HG03064 (cell line): Measurements from ENCODE around the gene TENT5A.
"Not testable (repeated sequence)": the region's sequence is repeated elsewhere in the genome, so short reads cannot be mapped to it uniquely, and the experiment has no call there.

Experiments
- ATAC-seq: cut with Tn5 transposase; IDR thresholded peaks from one replicate; pipeline ENCODE4 v1.9.1; 2021; ENCODE audit warnings: low read depth; ENCODE audit not compliant: unreplicated experiment

TENT5A gene

DNA sequence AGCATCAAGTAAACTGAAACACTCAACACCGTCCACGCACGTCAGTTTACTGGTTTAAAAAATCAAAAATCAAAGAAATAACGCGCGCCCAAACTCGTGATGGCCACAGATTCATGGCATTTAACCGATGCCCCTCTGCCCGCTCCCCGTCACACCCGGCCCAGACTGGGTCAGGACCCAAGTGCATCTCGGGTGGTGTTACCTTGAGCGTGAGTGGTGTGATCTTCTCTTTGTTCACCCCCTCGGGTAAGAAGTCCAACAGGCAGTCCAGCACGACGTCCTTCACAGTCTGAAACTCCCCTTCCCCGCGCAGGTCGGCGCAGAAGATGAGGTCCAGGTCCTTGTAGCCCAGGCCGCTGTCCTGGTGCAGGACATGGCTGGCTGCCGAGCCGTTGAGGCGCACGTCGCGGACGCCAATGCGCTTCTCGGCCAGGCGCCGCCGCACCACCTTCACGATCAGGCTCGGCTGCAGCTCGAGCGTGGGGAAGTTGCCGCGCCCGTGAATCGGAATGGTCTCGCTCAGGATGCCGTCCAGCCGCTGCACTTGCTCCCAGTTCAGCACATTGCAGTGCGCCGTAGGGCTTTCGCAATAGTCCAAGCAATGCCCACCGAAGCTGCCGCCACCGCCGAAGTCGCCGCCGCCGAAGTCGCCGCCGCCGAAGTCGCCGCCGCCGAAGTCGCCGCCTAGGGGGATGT is 945 bp downstream of the TENT5A start:
- ATAC-seq: no peak

DNA sequence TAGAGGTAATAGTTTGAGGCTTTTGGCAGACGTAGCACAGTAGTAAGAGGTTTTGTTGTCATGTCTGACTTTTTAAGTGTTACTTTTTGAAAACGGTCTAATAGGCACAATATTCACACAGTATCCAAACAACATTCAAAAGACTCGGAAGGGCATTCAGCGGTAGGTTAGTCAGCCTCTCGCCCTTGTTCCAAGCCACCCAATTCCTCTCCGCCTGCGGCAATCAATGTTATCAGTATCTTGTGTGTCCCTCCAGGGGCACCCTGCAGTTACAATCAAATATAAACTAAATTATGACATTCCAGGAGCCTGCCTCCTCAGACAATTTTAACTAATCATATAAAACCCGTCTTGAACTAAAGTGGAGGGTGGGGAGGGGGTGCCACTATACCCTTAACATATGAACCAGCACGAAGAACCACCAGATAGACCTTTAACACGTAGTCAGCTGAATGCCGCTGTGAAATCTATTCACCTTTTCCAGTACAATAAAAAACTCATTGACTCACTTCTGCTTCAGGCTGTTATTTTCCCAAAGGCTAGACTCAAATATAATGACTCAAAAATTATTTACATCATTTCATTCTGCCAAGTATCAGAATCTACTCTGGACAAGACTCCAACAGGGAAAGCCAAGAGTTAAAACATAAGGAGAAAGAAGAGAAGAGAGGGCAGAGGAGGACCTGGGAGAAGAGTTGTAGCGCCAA is 1.6 kb downstream of the TENT5A start:
- no peak for ATAC-seq

DNA sequence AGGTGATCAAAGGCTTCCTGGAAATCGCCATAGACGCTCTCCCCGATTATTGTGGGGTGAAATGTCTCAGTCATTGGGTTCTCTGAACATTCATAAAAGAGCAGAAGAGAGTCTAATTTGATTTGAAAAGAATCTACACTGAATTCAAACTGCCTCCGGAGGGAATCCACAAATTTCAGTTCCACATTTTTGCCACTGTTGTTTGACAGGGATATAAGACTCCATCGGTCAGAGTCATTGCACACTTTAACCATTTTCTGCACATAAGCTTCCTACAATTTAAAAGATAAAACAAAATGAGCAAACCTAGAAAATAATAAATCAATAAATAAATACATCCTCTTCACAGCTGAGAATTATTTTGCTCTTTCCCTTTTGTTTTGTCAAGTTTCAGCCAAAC is 2.3 kb downstream of the TENT5A start:
- ATAC-seq: no peak

DNA sequence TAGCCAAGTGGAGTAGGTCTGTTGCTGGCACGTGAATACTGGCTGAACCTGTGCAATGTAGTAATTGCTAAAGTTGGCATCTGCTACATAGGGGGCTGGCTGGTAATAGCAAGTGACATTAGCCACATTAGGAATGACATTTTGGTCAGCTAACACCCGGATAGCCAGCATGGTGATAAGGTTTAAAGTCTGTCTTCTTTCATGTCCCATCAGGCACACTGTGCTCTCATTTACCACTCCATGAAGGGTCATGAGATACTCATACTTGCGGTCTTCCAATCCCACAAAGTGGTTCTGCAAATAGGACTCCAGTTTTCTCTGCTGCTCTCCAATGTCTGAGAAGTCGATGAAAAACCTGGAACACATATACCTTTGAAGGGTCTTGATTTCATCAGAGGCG is 2.8 kb downstream of the TENT5A start:
- ATAC-seq: no peak

DNA sequence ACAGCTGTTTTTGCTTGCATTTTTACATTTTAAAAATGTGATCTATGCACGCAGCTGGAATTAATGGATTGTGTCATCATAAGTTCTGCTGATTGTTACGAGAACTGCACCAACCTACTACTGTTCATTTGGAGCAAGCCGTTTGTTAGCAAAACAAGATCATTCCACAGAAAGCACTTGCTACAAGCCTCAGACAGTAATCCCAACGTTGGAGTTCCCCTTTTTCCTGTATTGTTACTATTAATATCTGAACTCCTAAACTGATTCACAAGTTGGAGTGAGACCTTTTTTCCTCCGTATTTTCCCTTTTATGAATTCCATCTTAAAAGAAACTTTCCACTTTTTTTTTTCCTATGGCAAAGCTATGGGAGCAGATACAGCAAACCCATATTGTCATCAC is 3.5 kb downstream of the TENT5A start:
- no peak for ATAC-seq

DNA sequence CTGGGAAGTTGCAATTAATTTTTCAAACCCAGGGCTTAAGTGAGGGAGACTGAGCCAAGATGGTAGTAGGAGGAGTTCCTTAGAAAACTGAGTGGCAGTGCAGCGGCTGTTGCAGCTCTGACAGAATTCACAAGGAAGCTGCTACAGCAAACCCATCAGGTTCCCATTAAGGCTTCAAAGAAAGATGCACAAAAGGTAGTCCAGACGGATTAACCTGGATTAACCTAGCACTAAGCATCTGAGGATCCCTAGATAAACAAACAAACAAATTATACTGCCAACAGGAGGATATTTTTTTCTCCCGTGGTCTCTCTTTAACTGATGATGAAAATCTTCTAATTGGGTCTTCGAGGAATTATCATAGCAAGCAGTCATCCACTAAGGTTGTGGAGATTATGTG is 5.2 kb downstream of the TENT5A start:
- ATAC-seq: no peak

DNA sequence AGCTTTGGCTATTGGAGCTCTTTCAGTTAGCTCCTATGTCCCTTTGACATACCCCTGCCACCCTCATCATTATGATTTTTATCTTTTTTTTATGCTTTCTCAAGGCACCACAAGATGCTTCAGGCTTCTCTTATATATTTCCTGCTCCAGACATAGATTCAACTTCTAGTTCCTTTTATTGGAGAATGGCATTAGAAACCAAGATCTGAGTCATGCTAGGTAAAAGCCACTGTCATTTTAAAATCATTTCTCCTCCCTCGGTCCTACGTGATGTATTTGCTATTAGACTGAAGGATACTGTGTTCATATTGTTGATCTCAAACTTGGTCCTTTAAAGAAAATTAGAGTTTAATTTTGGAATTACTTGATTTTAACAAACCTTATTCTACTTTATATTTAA is 8.3 kb downstream of the TENT5A start:
- ATAC-seq: no peak

DNA sequence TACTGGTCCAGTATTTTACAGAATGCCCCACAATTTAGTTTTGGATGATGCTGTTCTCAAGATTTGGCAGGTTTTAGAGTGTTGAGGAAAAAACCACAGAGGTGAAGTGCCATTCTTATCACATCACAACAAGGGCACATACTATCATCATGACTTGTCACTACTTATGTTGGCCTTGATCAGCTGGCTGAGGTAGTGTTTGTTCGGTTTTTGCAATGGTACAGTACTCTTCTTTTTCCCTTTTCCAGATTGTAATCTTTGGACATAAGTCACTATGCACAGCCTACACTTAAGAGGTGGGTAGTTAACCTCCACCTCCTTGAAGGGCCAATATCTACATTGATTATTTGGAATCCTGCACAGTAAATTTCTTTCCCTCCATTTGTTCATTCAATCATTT is 8.8 kb downstream of the TENT5A start:
- no peak for ATAC-seq

DNA sequence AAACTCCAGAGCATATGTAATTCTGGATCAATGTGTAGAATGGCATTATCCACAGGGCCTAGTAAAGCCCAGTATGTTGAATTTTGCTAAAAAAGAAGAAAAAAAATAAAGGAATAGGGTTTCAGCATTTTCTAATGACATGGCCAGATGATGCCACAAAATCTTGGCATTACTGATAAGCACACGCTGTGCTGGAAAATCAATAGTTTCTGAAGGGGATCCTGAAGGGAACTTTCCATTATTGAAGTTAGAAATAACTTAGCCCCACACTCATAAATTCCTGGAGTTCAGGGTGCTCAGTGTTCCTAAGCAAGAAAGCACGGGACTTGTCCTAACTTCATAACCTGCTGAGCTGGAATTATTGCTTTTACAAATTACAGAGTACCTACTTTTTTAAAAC is 10.8 kb downstream of the TENT5A start:
- no peak for ATAC-seq

DNA sequence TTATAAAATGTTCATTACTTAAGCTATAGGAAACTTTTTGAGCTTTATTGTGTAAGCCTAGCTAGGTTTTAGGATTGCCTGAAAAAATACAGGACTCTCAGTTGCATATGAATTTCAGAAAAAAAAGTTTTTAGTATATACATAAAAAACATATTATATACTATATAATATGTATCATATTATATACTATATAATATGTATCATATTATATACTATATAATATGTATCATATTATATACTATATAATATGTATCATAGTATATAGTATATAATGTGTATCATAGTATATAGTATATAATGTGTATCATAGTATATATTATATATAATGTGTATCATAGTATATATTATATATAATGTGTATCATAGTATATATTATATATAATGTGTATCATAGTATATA is 11.9 kb downstream of the TENT5A start:
- ATAC-seq: not testable (repeated sequence)

DNA sequence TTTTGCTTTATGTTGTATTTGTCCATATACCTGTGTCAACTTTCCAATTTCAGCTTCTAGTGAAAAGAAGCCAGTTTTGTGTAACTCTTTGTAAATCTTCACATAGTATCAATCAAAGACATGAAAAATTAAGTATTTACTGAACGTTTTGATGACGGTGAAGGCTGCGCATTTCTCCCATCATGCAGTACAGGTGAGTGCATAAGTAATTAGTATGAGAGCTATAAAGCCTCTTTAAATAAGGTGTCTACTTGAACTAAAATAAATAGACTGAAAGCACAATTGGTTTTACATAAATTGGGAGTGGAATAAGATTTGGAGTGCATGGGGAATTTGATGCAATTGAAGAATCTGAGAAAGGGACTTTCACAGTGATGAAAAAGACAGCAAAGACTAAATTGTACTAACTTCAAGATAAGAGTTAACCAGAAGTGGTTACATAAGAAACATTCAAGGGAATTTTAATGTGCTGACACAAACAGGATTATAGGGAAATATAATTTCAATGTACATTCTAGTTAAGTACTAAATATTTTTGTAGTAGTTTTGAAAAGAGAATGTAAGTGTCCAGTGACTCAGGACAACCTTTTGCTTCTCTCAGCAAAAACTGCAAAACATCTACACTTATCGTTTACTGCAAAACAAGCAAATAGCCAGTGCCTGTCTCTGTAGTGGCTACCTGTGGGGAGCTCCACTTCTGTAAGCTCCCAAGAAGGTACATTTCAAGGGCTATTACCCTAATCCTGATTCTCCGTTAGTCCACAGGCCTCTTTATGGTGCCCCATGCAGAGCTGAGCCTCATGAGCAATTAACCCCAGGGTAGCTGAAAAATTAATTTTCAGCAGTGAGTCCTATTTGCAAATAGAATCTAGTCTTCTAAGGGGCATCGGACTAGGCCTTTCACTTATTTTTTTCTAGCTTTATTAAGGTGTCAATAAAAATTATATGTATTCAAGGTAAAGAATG is 13.0 kb downstream of the TENT5A start:
- ATAC-seq: no peak

DNA sequence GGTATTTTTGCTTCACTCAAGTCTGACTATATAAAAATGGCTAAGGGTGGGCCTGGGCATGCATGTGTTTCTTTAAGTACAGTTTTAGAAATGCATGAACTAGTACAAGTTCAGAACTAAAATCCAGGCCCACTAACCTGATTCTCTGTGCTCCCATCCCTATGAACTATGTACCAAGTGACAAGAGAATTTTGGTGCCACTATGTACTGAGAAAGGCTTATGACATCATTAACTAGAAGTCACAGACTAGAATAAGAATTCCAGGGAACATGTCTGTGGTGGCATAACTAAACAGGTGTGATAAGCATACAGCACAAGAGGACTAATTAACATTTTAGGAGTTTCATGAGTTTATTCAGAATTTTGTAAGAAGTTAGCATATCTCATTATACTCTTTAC is 16.1 kb downstream of the TENT5A start:
- ATAC-seq: no peak

DNA sequence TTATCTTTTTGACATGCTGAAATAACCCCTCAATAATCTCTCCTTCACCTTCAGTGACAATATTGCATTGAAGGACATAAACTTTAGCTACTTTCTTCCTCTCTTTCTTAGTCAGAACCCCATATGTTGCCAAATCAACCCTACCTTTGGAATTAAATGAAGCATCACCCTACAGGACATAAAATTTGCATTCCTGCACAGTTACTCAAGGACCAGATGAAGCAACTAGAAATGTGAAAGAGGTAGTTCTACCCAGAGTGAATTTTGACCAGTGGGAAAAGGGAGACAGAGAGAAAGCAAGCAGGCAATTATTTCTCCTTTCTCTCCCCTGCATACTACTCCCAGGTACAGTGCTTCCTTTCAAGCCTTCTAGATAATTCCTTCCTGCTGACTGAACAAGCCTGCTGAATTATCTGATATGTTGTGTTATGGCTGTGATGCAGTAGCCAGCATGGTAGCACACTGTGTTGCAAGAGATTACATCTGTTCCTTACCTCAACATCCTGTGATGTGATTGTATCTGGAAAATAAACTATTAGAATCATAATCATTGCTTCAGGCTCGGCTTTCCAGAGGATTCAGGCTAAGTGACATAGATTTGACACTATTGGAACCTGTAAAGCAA is 16.6 kb downstream of the TENT5A start:
- no peak for ATAC-seq

DNA sequence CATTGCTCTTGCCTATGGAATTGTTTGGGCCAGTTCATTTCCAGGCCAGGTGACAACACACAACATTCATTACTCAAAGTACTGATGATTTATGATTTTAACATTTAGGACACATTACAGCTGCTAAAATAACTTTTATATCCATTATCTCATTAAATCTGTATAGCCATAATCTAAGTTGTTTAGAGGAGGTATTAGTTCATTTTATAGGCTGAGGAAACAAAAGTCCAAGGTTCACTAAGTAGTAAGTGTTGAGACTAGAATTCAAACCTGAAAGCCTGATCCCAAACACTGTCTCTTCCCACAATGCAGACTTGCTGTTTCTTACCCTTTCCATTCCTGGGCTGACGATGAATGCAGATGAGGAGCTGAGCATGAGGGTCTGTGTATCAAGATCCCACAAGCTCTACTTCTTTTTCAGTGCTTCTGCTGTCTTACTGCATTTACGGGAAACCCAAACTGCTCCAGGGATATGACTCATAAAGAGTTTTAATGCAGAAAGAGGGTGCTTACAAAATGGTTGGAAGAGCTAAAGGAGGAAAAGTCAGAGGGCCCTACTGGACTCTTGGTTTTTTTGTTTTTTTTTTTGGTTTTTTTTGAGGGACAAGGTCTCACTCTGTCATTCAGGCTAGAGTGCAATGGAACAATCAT is 17.9 kb downstream of the TENT5A start:
- ATAC-seq: no peak

DNA sequence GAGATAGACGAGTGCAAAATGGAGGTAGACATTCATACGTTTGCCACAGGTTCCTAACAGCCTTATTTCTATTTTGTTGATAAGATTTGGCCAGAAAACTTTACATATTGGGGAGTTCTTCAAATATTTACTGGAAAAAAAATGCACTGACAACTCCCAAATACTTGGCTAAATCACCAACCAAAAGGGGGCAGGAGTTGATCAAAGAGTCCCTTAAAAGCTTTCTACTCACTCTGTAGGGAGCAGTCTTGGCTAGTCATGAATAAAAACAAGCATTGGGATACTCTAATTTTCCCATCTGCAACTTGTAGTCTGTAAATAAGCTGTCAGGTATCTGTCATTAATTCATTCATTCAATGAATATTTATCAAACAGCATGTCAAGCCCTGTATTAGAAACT is 18.4 kb downstream of the TENT5A start:
- no peak for ATAC-seq

DNA sequence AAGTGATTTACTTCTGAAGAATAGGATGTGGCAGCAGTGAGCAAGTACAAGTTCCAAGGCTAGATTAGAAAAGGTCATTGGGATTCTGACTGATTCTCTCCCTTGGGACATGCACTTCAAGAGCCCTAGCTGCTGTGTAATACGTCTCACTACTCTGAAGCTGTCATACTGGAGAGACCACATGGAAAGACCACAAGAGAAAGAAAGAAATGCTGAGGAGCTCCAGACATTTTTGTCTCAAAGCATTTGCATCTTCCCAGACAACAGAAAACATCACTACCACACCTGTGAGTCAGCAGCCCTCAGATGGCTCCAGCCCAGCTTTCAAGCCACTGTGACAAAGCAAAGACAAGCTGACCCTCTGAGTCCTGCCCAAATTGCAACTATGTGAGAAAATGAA is 20.7 kb downstream of the TENT5A start:
- ATAC-seq: no peak

DNA sequence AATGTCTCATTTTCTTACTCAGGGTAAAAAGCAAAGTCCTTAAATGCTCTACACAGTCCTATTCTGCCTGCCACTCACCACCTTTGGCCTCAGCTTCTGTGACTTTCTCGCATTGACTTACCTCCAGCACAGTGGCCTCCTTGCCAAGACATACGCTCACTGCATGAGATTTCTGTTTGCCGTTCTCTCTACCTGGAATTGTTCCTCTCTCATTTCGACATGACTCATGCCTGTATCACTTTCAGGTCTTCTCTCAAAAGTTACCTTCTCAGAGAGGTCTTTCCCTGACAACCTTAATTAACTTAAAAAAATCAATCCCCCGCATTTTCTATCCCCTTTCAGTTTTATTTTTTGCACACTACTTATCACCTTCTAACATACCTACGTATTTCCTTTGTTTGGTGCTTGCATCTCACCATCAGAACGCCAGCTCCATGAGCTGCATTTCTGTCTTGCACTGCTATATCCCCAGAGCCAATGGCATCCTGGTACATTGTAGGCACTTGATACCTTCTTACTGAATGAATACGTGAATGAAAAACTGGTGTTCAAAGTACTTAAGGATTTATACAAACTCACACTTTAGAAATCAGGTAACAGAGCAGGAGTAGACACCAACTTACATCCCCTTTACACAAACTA is 24.5 kb downstream of the TENT5A start:
- ATAC-seq: no peak

DNA sequence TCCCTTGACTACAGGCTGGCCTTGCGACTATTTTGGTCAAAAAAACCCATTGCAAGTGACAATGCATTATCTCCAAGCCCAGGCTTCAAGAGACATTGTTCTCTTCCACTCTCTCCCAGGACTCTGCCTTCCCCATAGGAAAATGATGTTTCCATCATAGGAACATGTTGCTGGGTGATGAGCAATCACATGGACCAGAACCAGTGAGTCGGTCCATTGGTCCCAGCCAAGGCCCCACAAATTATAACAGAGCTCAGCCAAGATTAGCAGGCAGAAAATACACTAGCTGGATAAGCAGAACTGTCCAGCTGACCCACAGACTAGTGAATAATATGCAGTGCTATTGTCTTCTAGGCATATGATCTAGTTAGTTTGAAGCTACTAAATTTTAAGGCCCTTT is 27.4 kb downstream of the TENT5A start:
- ATAC-seq: no peak

DNA sequence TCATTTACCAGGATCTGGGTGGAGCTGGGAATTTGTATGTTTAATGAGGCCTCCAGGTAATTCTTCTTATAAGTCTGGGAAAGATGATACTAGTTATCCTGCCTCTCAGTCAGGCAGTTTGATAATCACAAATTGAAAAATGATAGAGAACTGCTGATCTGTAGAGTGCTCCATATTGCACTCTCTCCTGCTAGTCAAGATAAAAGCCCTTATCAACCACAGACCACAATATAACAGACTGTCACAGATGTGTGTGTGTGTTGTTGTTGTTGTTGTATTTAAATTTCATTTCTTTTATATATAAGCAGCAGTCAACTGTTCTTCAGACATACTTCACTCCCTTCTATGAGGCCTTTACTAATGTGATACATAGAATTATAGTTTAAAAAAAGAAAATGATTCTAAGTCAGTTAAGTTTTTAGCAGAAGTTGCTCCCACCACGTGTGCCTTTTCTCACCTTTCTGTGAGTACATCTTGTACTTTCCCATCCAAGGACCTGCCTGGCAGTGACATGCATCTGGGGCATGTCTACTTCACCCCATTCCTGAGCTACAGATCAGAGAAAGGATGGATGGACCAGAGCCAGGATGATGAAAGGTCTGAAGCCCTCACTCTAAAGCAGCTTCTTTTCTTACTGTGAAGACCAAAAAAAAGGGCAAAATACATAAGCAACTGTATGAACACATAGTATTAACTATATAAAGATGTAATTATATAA is 29.8 kb downstream of the TENT5A start:
- ATAC-seq: no peak
